K562 (cell line): ENCODE results near the gene UBR4. TPM values are rescaled to one million over a fixed set of nuclear protein-coding genes. Genes with fewer than 3 reads are reported as not detected.

Experiments used
- ATAC-seq: fragments of 200-7000 bp; cut with Tn5 transposase; 3 replicates; pipeline ENCODE4 v1.9.1; 2020; ENCODE audit warnings: moderate library complexity
- BruUV-seq: library from RNA; stranded (reverse); fragments of 400-500 nt; replicated peaks from 2 replicates; lab custom pipeline; 2021; lab: Mats Ljungman, UMichigan
- CTCF ChIA-PET: fragments of 300-600 bp; formaldehyde crosslinking; extraction: SDS; loops from one replicate; lab custom pipeline; 2021; ENCODE audit warnings: low intra/inter-chr PET ratio; lab: Yijun Ruan, JAX
- POLR2A ChIA-PET: fragments of 300-600, 350-650 bp; sonication (Branson Sonifier 250); formaldehyde crosslinking; extraction: SDS; loops from one replicate; lab custom pipeline; 2021; ENCODE audit warnings: antibody characterized with exemption, inconsistent platforms; lab: Yijun Ruan, JAX
- DNase-seq, 4 experiments: peaks; one replicate each; pipeline versions ENCODE4 v3.0.0 to v3.0.0-alpha.2; 2011 to 2018; ENCODE audit warnings: low spot score in 3 of 4, mixed read lengths in 3 of 4; ENCODE audit errors: extremely low read depth in 1 of 4
- FAIRE-seq: peaks from 2 replicates; lab custom pipeline; 2011; peaks lifted over from hg19 to GRCh38; lab: Jason Lieb, UNC
- H2AFZ ChIP-seq: 2 replicates; pipeline ENCODE4 v1.6.0; 2011; ENCODE audit warnings: low read depth, low read length, control low read depth, inconsistent platforms
- H3K27ac ChIP-seq: fragments of 200-600 bp; 3 replicates; pipeline ENCODE4 v1.8.0; 2011; ENCODE audit warnings: low read depth, mild to moderate bottlenecking, control low read depth, inconsistent platforms, low read length, moderate library complexity, mixed read lengths; ENCODE audit errors: extremely low read depth
- H3K27me3 ChIP-seq, 2 experiments: fragments of 300-600 bp in 1 of 2; 2 replicates in 1 of 2; 3 replicates in 1 of 2; pipeline versions ENCODE4 v1.6.0 to v1.8.0; 2011; ENCODE audit warnings: inconsistent platforms in 2 of 2, low read length in 2 of 2, mild to moderate bottlenecking in 1 of 2, mixed read lengths in 1 of 2, moderate library complexity in 1 of 2; ENCODE audit not compliant: control insufficient read depth in 2 of 2, insufficient read depth in 2 of 2
- H3K36me3 ChIP-seq: fragments of 300-600 bp; 3 replicates; pipeline ENCODE4 v1.8.0; 2011; ENCODE audit warnings: mild to moderate bottlenecking, low read length, inconsistent platforms; ENCODE audit not compliant: control insufficient read depth, insufficient read depth
- H3K4me1 ChIP-seq, 2 experiments: fragments of 200-600 bp in 1 of 2; replicated peaks in 1 of 2; 2 replicates in 1 of 2; 3 replicates in 1 of 2; pipeline versions ENCODE4 v1.5.1 to v1.8.0; 2011; ENCODE audit warnings: inconsistent platforms in 2 of 2, low read length in 2 of 2, mild to moderate bottlenecking in 1 of 2, mixed read lengths in 1 of 2, moderate library complexity in 1 of 2; ENCODE audit not compliant: control insufficient read depth in 2 of 2, insufficient read depth in 2 of 2
- H3K4me2 ChIP-seq: 2 replicates; pipeline ENCODE4 v1.6.1; 2011; ENCODE audit warnings: low read length, control low read depth, inconsistent platforms, mixed read lengths; ENCODE audit not compliant: insufficient read depth
- H3K4me3 ChIP-seq: fragments of 200-600 bp; sonication (generic), shearing (Covaris generic); 2 replicates; pipeline ENCODE4 v1.5.1; 2016; ENCODE audit warnings: control low read depth, inconsistent platforms
- H3K79me2 ChIP-seq: fragments of 200-600 bp; 3 replicates; pipeline ENCODE4 v1.8.0; 2011; ENCODE audit warnings: low read length, inconsistent platforms; ENCODE audit not compliant: control insufficient read depth, insufficient read depth
- H3K9ac ChIP-seq, 2 experiments: 2 replicates each; pipeline versions ENCODE4 v1.6.0 to v1.6.1; 2011; ENCODE audit warnings: low read depth in 2 of 2, low read length in 2 of 2, control low read depth in 1 of 2, inconsistent platforms in 1 of 2, mild to moderate bottlenecking in 1 of 2, mixed read lengths in 1 of 2; ENCODE audit not compliant: insufficient read depth in 1 of 2
- H3K9me1 ChIP-seq: one replicate; pipeline ENCODE4 v1.6.0; 2011; ENCODE audit warnings: inconsistent platforms, mild to moderate bottlenecking, low read length, moderate library complexity; ENCODE audit not compliant: control insufficient read depth, insufficient read depth
- H3K9me3 ChIP-seq: replicated peaks from 2 replicates; pipeline ENCODE4 v1.5.1; 2011; ENCODE audit warnings: low read depth, low read length, inconsistent platforms; ENCODE audit not compliant: control insufficient read depth, insufficient read depth
- H4K20me1 ChIP-seq: replicated peaks from 2 replicates; pipeline ENCODE4 v1.6.1; 2011; ENCODE audit warnings: low read length, inconsistent platforms, mixed read lengths; ENCODE audit not compliant: control insufficient read depth, insufficient read depth
- ASH1L ChIP-seq: fragments of 450-650 bp; IDR thresholded peaks from 2 replicates; pipeline ENCODE4 v1.6.1; 2018; ENCODE audit warnings: borderline replicate concordance, mild to moderate bottlenecking, low read depth; ENCODE audit not compliant: partially characterized antibody
- CBX2 ChIP-seq: fragments of 200-600 bp; sonication (generic); IDR thresholded peaks from one replicate; pipeline ENCODE4 v1.6.1; 2012; ENCODE audit warnings: mild to moderate bottlenecking, low read length, inconsistent platforms; ENCODE audit not compliant: insufficient read depth, poor library complexity, severe bottlenecking
- HMG20A ChIP-seq: fragments of 450-650 bp; formaldehyde crosslinking; conservative IDR thresholded peaks from 2 replicates; pipeline ENCODE4 v1.4.0; 2020; ENCODE audit warnings: mild to moderate bottlenecking, mixed read lengths
- KLF10 ChIP-seq: fragments of 250-450 bp; sonication (Bioruptor Pico); IDR thresholded peaks from 2 replicates; pipeline ENCODE4 v1.6.1; 2021; ENCODE audit warnings: matching md5 sums
- MYC ChIP-seq, 2 experiments: fragments of 250-450 bp in 1 of 2; sonication (Bioruptor Pico) in 1 of 2; IDR thresholded peaks; 2 replicates each; pipeline versions ENCODE4 v1.5.1 to v1.6.1; 2012 to 2021; ENCODE audit warnings: low read depth in 2 of 2, borderline replicate concordance in 1 of 2, improper control_type of control experiment in 1 of 2, low read length in 1 of 2, mild to moderate bottlenecking in 1 of 2, moderate library complexity in 1 of 2
- MYNN ChIP-seq, 2 experiments: sonication (generic); formaldehyde crosslinking in 1 of 2; IDR thresholded peaks; 2 replicates each; pipeline versions ENCODE4 v1.5.0 to v1.6.1; 2016 to 2020; ENCODE audit warnings: antibody characterized with exemption in 1 of 2, missing genetic modification reagents in 1 of 2
- NBN ChIP-seq: fragments of 450-650 bp; IDR thresholded peaks from 2 replicates; pipeline ENCODE4 v1.6.1; 2016; ENCODE audit warnings: low read depth, mild to moderate bottlenecking
- PTTG1 ChIP-seq: fragments of 450-650 bp; IDR thresholded peaks from 2 replicates; pipeline ENCODE4 v1.6.1; 2016; ENCODE audit warnings: low read depth, mild to moderate bottlenecking, missing genetic modification characterization, missing compliant biosample characterization
- SMAD1 ChIP-seq: fragments of 150-350 bp; IDR thresholded peaks from 2 replicates; pipeline ENCODE4 v1.6.1; 2014; ENCODE audit warnings: low read length, low read depth; ENCODE audit not compliant: partially characterized antibody
- SUPT5H ChIP-seq: fragments of 450-650 bp; IDR thresholded peaks from 2 replicates; pipeline ENCODE4 v1.6.1; 2016
- TRIM28 ChIP-seq: fragments of 450-650 bp; IDR thresholded peaks from 2 replicates; pipeline ENCODE4 v1.6.1; 2017
- WGBS: fragments of 100-300 bp; shearing (Covaris generic); methylation state at CpG from one replicate; pipeline ENCODE4 v1.1.6; 2016; ENCODE audit warnings: low coverage, mixed read lengths; ENCODE audit not compliant: insufficient coverage; ENCODE audit errors: missing lambda C conversion rate; 5-methylcytosine and 5-hydroxymethylcytosine counted together
- in situ Hi-C: fragments of 300-500 bp; cut with MboI; formaldehyde crosslinking; loops from 4 replicates; pipeline ENCODE4 v1.15.0; 2018; ENCODE audit warnings: inconsistent platforms, mixed read lengths
- intact Hi-C: fragments of 100-400 bp; cut with micrococcal nuclease; formaldehyde crosslinking; loops from 2 replicates; pipeline ENCODE4 v1.14.2; 2022
- polyA plus RNA-seq, 8 experiments: library from polyadenylated mRNA; depleted of rRNA in 4 of 8; stranded (reverse) in 5 of 8; unstranded in 3 of 8; fragments of >200 nt; fragmentation: Nextera tagmentation in 2 of 8; fragmentation: Illumina TruSeq in 1 of 8; extraction: Ambion mirVana in 2 of 8; extraction: Trizol in 1 of 8; gene quantifications; 2 replicates each; pipeline versions ENCODE4 v1.2.1 to v1.2.3, GENCODE V29; 2011 to 2014; ENCODE audit warnings: inconsistent platforms in 1 of 8, missing spikeins in 1 of 8
- total RNA-seq, 7 experiments: library from RNA; depleted of rRNA in 6 of 7; stranded (reverse); fragments of >200 nt in 6 of 7; fragmentation: Illumina TruSeq in 2 of 7; extraction: Trizol in 2 of 7; gene quantifications; 2 replicates each; pipeline versions ENCODE4 v1.2.1 to v1.2.3, GENCODE V29; 2011 to 2021; ENCODE audit warnings: low replicate concordance in 1 of 7
- TF ChIP-seq, protein P1 (sequence below): fragments of 250-450 bp; sonication (Bioruptor Pico); IDR thresholded peaks from 2 replicates; pipeline ENCODE4 v1.4.0; 2020; ENCODE audit warnings: mild to moderate bottlenecking, moderate library complexity
- TF ChIP-seq, protein P2 (sequence below): fragments of 450-650 bp; IDR thresholded peaks from 2 replicates; pipeline ENCODE4 v1.6.1; 2016
- TF ChIP-seq, protein P3 (sequence below), 2 experiments: fragments of 450-650 bp in 1 of 2; sonication (generic) in 1 of 2; formaldehyde crosslinking; conservative IDR thresholded peaks; 2 replicates each; pipeline versions ENCODE4 v1.4.0 to v1.8.1; 2020 to 2022; ENCODE audit warnings: mild to moderate bottlenecking in 1 of 2, missing genetic modification reagents in 1 of 2
- TF ChIP-seq, protein P4 (sequence below): fragments of 250-450 bp; sonication (Bioruptor Pico); IDR thresholded peaks from 2 replicates; pipeline ENCODE4 v1.4.0; 2020; ENCODE audit warnings: mild to moderate bottlenecking

Gene UBR4
- total and polyA plus RNA-seq, 9 of the 15 experiments (the other 6 are each of a cell fraction or from before 2014, with no cell fraction given): 55.4 to 277 (median 123) TPM

DNA sequence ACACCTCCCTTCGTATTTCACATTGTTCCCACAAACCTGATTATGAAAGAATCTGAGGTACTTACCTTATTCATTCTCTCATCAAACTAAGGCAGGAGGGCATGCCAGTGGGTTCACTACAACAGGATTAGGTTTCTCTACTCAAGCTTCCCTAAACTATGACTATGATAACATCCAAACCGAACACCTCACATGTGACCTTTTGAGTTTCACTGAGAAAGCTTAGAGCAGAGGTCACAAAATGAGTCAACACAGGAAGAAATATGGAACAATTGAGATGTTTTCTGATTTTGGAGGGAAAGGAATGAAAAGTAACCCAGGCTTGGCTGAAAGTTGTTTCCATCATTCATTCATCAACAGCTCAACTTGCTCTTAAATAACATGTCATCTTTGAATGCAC is 24.1 kb downstream of the UBR4 start:
- no peak for DNase-seq
- WGBS: 86% methylated on average over 2 of the region's 2 CpGs
- no peaks in the 10 kb centered on the region for H4K20me1 ChIP-seq
- H3K79me2 ChIP-seq: peaks cover 9% of the 10 kb centered on the region; the same call in 2 of the 3 replicates
- no peak for ATAC-seq
- no peak overlapping the region for H3K9ac ChIP-seq
- H3K9me1 ChIP-seq: no peaks in the 10 kb centered on the region
- H3K36me3 ChIP-seq: peaks cover 94% of the 10 kb centered on the region
- TF ChIP-seq SUPT5H (no peak), MYC (IDR thresholded peaks at IDR 0.05; ENCODE audit: low read depth, low read length) (no peak), MYC (CRISPR knock-in tag; IDR thresholded peaks at IDR 0.05; ENCODE audit: borderline replicate concordance, low read depth) (no peak), HMG20A (CRISPR knock-in tag) (no peak), SMAD1 (no peak), MYNN (IDR thresholded peaks at IDR 0.05) (no peak), MYNN (CRISPR knock-in tag; IDR thresholded peaks at IDR 0.05) (no peak), ASH1L (no peak), TRIM28 (no peak), NBN (no peak), PTTG1 (tag) (no peak), CBX2 (no peak), KLF10 (CRISPR knock-in tag) (no peak)
- TF ChIP-seq, protein P1, sequence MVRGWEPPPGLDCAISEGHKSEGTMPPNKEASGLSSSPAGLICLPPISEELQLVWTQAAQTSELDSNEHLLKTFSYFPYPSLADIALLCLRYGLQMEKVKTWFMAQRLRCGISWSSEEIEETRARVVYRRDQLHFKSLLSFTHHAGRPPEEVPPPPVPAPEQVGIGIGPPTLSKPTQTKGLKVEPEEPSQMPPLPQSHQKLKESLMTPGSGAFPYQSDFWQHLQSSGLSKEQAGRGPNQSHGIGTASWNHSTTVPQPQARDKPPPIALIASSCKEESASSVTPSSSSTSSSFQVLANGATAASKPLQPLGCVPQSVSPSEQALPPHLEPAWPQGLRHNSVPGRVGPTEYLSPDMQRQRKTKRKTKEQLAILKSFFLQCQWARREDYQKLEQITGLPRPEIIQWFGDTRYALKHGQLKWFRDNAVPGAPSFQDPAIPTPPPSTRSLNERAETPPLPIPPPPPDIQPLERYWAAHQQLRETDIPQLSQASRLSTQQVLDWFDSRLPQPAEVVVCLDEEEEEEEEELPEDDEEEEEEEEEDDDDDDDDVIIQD (CRISPR knock-in tag): no peak
- TF ChIP-seq, protein P2, sequence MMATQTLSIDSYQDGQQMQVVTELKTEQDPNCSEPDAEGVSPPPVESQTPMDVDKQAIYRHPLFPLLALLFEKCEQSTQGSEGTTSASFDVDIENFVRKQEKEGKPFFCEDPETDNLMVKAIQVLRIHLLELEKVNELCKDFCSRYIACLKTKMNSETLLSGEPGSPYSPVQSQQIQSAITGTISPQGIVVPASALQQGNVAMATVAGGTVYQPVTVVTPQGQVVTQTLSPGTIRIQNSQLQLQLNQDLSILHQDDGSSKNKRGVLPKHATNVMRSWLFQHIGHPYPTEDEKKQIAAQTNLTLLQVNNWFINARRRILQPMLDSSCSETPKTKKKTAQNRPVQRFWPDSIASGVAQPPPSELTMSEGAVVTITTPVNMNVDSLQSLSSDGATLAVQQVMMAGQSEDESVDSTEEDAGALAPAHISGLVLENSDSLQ: no peak
- TF ChIP-seq, protein P3, sequence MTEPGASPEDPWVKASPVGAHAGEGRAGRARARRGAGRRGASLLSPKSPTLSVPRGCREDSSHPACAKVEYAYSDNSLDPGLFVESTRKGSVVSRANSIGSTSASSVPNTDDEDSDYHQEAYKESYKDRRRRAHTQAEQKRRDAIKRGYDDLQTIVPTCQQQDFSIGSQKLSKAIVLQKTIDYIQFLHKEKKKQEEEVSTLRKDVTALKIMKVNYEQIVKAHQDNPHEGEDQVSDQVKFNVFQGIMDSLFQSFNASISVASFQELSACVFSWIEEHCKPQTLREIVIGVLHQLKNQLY (CRISPR knock-in tag; conservative IDR thresholded peaks at IDR 0.05): no peak
- TF ChIP-seq, protein P4, sequence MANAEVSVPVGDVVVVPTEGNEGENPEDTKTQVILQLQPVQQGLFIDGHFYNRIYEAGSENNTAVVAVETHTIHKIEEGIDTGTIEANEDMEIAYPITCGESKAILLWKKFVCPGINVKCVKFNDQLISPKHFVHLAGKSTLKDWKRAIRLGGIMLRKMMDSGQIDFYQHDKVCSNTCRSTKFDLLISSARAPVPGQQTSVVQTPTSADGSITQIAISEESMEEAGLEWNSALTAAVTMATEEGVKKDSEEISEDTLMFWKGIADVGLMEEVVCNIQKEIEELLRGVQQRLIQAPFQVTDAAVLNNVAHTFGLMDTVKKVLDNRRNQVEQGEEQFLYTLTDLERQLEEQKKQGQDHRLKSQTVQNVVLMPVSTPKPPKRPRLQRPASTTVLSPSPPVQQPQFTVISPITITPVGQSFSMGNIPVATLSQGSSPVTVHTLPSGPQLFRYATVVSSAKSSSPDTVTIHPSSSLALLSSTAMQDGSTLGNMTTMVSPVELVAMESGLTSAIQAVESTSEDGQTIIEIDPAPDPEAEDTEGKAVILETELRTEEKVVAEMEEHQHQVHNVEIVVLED (CRISPR knock-in tag): no peak
- no peak for FAIRE-seq
- H3K4me1 ChIP-seq: peaks cover 2 to 3% of the 10 kb centered on the region in 2 experiments; a peak in 3 of 5 replicates
- ChIA-PET POLR2A (interaction anchor here (0.7 to 1.1 kb wide), 2 partner anchors 10 to 23 kb away, joined by 3 to 4 read pairs; no protein-coding TSS in a partner anchor), CTCF (no interaction called here)
- intact Hi-C loops (loop anchor here (10.0 kb wide), 1 partner anchor 469 kb away; no protein-coding TSS in a partner anchor), in situ Hi-C loops (no loop called here)
- no peaks in the 10 kb centered on the region for H3K27me3 ChIP-seq
- no peak overlapping the region for H3K4me2 ChIP-seq
- H3K9me3 ChIP-seq: no peaks in the 10 kb centered on the region
- H3K4me3 ChIP-seq: no peak overlapping the region
- BruUV-seq: no TSS peak
- no peak overlapping the region for H3K27ac ChIP-seq
- no peak overlapping the region for H2AFZ ChIP-seq
